IMR-90 (cell line): ENCODE measurements around the gene TRIM36. TPM values are rescaled to one million over a fixed set of nuclear protein-coding genes. Genes with fewer than 3 reads are reported as not detected.

Experiments used
- ELK1 ChIP-seq: fragments of 150-350 bp; IDR thresholded peaks from 2 replicates; pipeline ENCODE4 v1.6.1; 2016; ENCODE audit warnings: low read depth, mild to moderate bottlenecking, low read length, moderate library complexity, borderline replicate concordance
- FOS ChIP-seq: fragments of 150-350 bp; IDR thresholded peaks from 2 replicates; pipeline ENCODE4 v1.6.1; 2016; ENCODE audit warnings: low read depth, low read length
- MXI1 ChIP-seq: IDR thresholded peaks from 2 replicates; pipeline ENCODE4 v1.6.1; 2012; ENCODE audit warnings: low read depth, mild to moderate bottlenecking, low read length, moderate library complexity, borderline replicate concordance
- RFX5 ChIP-seq: IDR thresholded peaks from 2 replicates; pipeline ENCODE4 v1.8.0; 2012; ENCODE audit warnings: low read depth, mild to moderate bottlenecking, low read length, moderate library complexity
- polyA plus RNA-seq, 3 experiments: library from polyadenylated mRNA; depleted of rRNA; stranded (reverse); fragments of >200 nt; gene quantifications; 2 replicates each; pipeline ENCODE4 v1.2.3, GENCODE V29; 2012; ENCODE audit warnings: low replicate concordance in 1 of 3
- total RNA-seq: library from RNA; depleted of rRNA; stranded (reverse); fragments of >200 nt; gene quantifications from 2 replicates; pipeline ENCODE4 v1.2.3, GENCODE V29; 2012

Gene TRIM36
- total and polyA plus RNA-seq, 2 of the 4 experiments (the other 2 are of a cell fraction): 0.10 to 0.18 TPM

- TF ChIP-seq ELK1 (no peak), FOS (no peak), RFX5 (no peak), MXI1 (no peak)
Observed at GRCh38 chr5:115168829-115169486, 750 bp downstream of the TRIM36 start (continued).
